HCT116 (cell line): ENCODE measurements around the gene MRPL37. TPM values are rescaled to one million over a fixed set of nuclear protein-coding genes. Genes with fewer than 3 reads are reported as not detected.

ENCODE experiments used
- ATAC-seq: fragments of 200-7000 bp; cut with Tn5 transposase; 2 replicates; pipeline ENCODE4 v1.9.1; 2020; ENCODE audit warnings: mild to moderate bottlenecking, moderate library complexity
- BruUV-seq: library from RNA; stranded (reverse); fragments of 400-500 nt; replicated peaks from 2 replicates; lab custom pipeline; 2021; lab: Mats Ljungman, UMichigan
- CTCF ChIA-PET: fragments of 300-600 bp; sonication (Branson Sonifier 250); formaldehyde crosslinking; loops from one replicate; lab custom pipeline; 2021; ENCODE audit warnings: antibody characterized with exemption; lab: Charles Lee
- POLR2A ChIA-PET: fragments of 300-600, 350-600 bp; sonication (Branson Sonifier 250); formaldehyde crosslinking; loops from one replicate; lab custom pipeline; 2021; ENCODE audit warnings: antibody characterized with exemption; lab: Charles Lee
- RAD21 ChIA-PET, 2 experiments: fragments of 300-600 bp; sonication (Branson Sonifier 250); formaldehyde crosslinking; loops; one replicate each; lab custom pipeline; 2023; ENCODE audit warnings: low total read pairs in 2 of 2; ENCODE audit not compliant: uncharacterized antibody in 2 of 2, unreplicated experiment in 2 of 2, low non-redundant PET in 1 of 2; lab: Charles Lee
- DNase-seq: peaks from one replicate; pipeline ENCODE4 v3.0.0-alpha.2; 2010; ENCODE audit warnings: low read depth, low spot score
- H2AFZ ChIP-seq: fragments of 200-600 bp; shearing (Covaris generic), sonication (generic); 2 replicates; pipeline ENCODE4 v1.6.1; 2017; ENCODE audit warnings: low read depth, mixed run types, mixed read lengths, antibody characterized with exemption, low read length; ENCODE audit not compliant: poor library complexity, severe bottlenecking
- H3K27ac ChIP-seq: 2 replicates; pipeline ENCODE4 v1.5.1; 2012; ENCODE audit warnings: low read depth, low read length
- H3K27me3 ChIP-seq: fragments of 200-600 bp; sonication (generic); 2 replicates; pipeline ENCODE4 v1.6.1; 2016; ENCODE audit warnings: mixed run types, low read length, mixed read lengths; ENCODE audit not compliant: insufficient read depth
- H3K36me3 ChIP-seq, 2 experiments: fragments of 200-500 bp in 1 of 2; fragments of 200-600 bp in 1 of 2; sonication (Bioruptor generic) in 1 of 2; sonication (generic) in 1 of 2; 2 replicates each; pipeline versions ENCODE4 v1.5.1 to v1.6.1; 2014 to 2016; ENCODE audit warnings: low read length in 2 of 2, inconsistent platforms in 1 of 2, mixed read lengths in 1 of 2, mixed run types in 1 of 2; ENCODE audit not compliant: insufficient read depth in 2 of 2, control insufficient read depth in 1 of 2
- H3K4me1 ChIP-seq, 2 experiments: fragments of 200-600 bp in 1 of 2; sonication (generic) in 1 of 2; 2 replicates each; pipeline versions ENCODE4 v1.5.1 to v1.6.1; 2012 to 2017; ENCODE audit warnings: low read length in 2 of 2, inconsistent platforms in 1 of 2, mild to moderate bottlenecking in 1 of 2, mixed read lengths in 1 of 2, mixed run types in 1 of 2, moderate library complexity in 1 of 2; ENCODE audit not compliant: insufficient read depth in 2 of 2, control insufficient read depth in 1 of 2
- H3K4me2 ChIP-seq: fragments of 200-600 bp; sonication (generic); 2 replicates; pipeline ENCODE4 v1.6.1; 2017; ENCODE audit warnings: mixed run types, low read length, mixed read lengths
- H3K4me3 ChIP-seq, 2 experiments: fragments of 200-600 bp in 1 of 2; sonication (generic) in 1 of 2; replicated peaks in 1 of 2; 2 replicates each; pipeline ENCODE4 v1.5.1; 2011 to 2016; ENCODE audit warnings: low read length in 2 of 2, control low read depth in 1 of 2, low read depth in 1 of 2, mild to moderate bottlenecking in 1 of 2, mixed read lengths in 1 of 2, mixed run types in 1 of 2
- H3K79me2 ChIP-seq: fragments of 200-600 bp; sonication (generic); 2 replicates; pipeline ENCODE4 v1.6.1; 2017; ENCODE audit warnings: mild to moderate bottlenecking, mixed run types, low read length, moderate library complexity, mixed read lengths; ENCODE audit not compliant: insufficient read depth
- H3K9ac ChIP-seq: fragments of 200-600 bp; sonication (generic); 2 replicates; pipeline ENCODE4 v1.6.1; 2016; ENCODE audit warnings: low read length, mixed read lengths
- H3K9me2 ChIP-seq: fragments of 200-600 bp; sonication (generic), shearing (Covaris generic); 2 replicates; pipeline ENCODE4 v1.6.1; 2017; ENCODE audit warnings: mixed run types, mild to moderate bottlenecking, moderate library complexity; ENCODE audit not compliant: insufficient read depth
- H3K9me3 ChIP-seq, 2 experiments: fragments of 200-500 bp in 1 of 2; fragments of 200-600 bp in 1 of 2; sonication (Bioruptor generic) in 1 of 2; sonication (generic) in 1 of 2; 2 replicates each; pipeline ENCODE4 v1.6.1; 2014 to 2017; ENCODE audit warnings: low read length in 2 of 2, mixed read lengths in 2 of 2, inconsistent platforms in 1 of 2, low read depth in 1 of 2, mild to moderate bottlenecking in 1 of 2, mixed run types in 1 of 2, moderate library complexity in 1 of 2; ENCODE audit not compliant: control insufficient read depth in 1 of 2, insufficient read depth in 1 of 2
- H4K20me1 ChIP-seq: fragments of 200-600 bp; sonication (generic), shearing (Covaris generic); 2 replicates; pipeline ENCODE4 v1.6.1; 2017; ENCODE audit warnings: mixed run types, mild to moderate bottlenecking, moderate library complexity; ENCODE audit not compliant: insufficient read depth
- CBX3 ChIP-seq: IDR thresholded peaks from 2 replicates; pipeline ENCODE4 v1.6.1; 2012; ENCODE audit warnings: low read depth
- CEBPB ChIP-seq: IDR thresholded peaks from 2 replicates; pipeline ENCODE4 v1.6.1; 2012; ENCODE audit warnings: low read depth
- EGR1 ChIP-seq: IDR thresholded peaks from 2 replicates; pipeline ENCODE4 v1.6.1; 2012; ENCODE audit warnings: low read depth
- ELF1 ChIP-seq: IDR thresholded peaks from 2 replicates; pipeline ENCODE4 v1.6.1; 2012; ENCODE audit warnings: low read depth, borderline replicate concordance
- EZH2 ChIP-seq: fragments of 200-600 bp; sonication (generic); IDR thresholded peaks from 2 replicates; pipeline ENCODE4 v1.6.1; 2017; ENCODE audit warnings: antibody characterized with exemption, mixed run types
- FOSL1 ChIP-seq: IDR thresholded peaks from 2 replicates; pipeline ENCODE4 v1.6.1; 2012; ENCODE audit warnings: low read depth
- JUND ChIP-seq: IDR thresholded peaks from 2 replicates; pipeline ENCODE4 v1.6.1; 2012
- POLR2A ChIP-seq: IDR thresholded peaks from 2 replicates; pipeline ENCODE4 v1.7.0; 2011; ENCODE audit warnings: borderline replicate concordance; ENCODE audit not compliant: insufficient read depth, insufficient read length; ENCODE audit errors: extremely low read depth
- POLR2AphosphoS5 ChIP-seq: IDR thresholded peaks from 2 replicates; pipeline ENCODE4 v1.6.1; 2011; ENCODE audit warnings: mild to moderate bottlenecking, low read depth, low read length, moderate library complexity
- SIN3A ChIP-seq: IDR thresholded peaks from 2 replicates; pipeline ENCODE4 v1.6.1; 2012; ENCODE audit warnings: low read depth
- YY1 ChIP-seq: IDR thresholded peaks from 2 replicates; pipeline ENCODE4 v1.6.1; 2011; ENCODE audit warnings: low read length, low read depth, moderate library complexity, mild to moderate bottlenecking; ENCODE audit not compliant: insufficient replicate concordance; ENCODE audit errors: extremely low read depth
- ZFX ChIP-seq: fragments of 450-650 bp; IDR thresholded peaks from 2 replicates; pipeline ENCODE4 v1.6.1; 2017
- ZNF274 ChIP-seq: fragments of 200-500 bp; sonication (Bioruptor generic); IDR thresholded peaks from 2 replicates; pipeline ENCODE4 v1.6.1; 2014; ENCODE audit warnings: mild to moderate bottlenecking, low read depth, low read length, inconsistent platforms
- intact Hi-C: fragments of 100-400 bp; cut with micrococcal nuclease; formaldehyde crosslinking; loops from 2 replicates; pipeline ENCODE4 v1.10.0; 2022
- total RNA-seq: library from RNA; stranded (reverse); gene quantifications from one replicate; pipeline ENCODE4 v1.2.1, GENCODE V29; 2021; ENCODE audit not compliant: unreplicated experiment
- TF ChIP-seq, protein P1 (sequence below): IDR thresholded peaks from 2 replicates; pipeline ENCODE4 v1.6.1; 2012; ENCODE audit warnings: low read depth
- TF ChIP-seq, protein P2 (sequence below): IDR thresholded peaks from 2 replicates; pipeline ENCODE4 v1.6.1; 2012
- TF ChIP-seq, protein P3 (sequence below): IDR thresholded peaks from 2 replicates; pipeline ENCODE4 v1.6.1; 2011; ENCODE audit warnings: mild to moderate bottlenecking, low read length, moderate library complexity; ENCODE audit not compliant: insufficient replicate concordance; ENCODE audit errors: extremely low read depth
- TF ChIP-seq, protein P4 (sequence below): IDR thresholded peaks from 2 replicates; pipeline ENCODE4 v1.6.1; 2012

Gene MRPL37
- total RNA-seq, 1 experiment from 2014 or later: 132 TPM

DNA sequence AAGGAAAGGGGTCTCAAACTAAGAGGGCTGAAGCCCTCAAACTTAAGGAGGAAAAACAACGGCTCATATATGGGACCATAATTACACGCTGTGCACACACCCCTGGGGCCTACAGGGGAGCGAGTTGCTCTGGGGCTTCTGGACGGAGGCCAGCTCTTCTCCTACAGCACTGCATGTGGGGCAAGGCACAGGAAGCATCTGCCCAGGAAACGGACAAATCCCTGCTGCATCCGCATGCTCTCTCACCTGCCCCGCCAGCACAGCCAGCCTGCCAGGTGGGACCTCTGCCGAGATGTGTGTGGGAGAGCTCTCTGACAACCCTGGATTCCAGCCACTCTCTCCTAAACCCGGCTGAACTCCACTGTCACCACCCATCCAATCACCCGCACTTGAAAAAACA is 54.1 kb downstream of the MRPL37 start:
- no peak for ATAC-seq

More for the DNA sequence above, 54.1 kb downstream of the MRPL37 start:
- TF ChIP-seq POLR2A (no peak), ZFX (no peak), EZH2 (no peak), ELF1 (no peak), CEBPB (no peak), FOSL1 (no peak), CBX3 (no peak), SIN3A (no peak), YY1 (no peak), EGR1 (no peak), ZNF274 (no peak), JUND (no peak), POLR2AphosphoS5 (no peak)
- TF ChIP-seq, protein P1, sequence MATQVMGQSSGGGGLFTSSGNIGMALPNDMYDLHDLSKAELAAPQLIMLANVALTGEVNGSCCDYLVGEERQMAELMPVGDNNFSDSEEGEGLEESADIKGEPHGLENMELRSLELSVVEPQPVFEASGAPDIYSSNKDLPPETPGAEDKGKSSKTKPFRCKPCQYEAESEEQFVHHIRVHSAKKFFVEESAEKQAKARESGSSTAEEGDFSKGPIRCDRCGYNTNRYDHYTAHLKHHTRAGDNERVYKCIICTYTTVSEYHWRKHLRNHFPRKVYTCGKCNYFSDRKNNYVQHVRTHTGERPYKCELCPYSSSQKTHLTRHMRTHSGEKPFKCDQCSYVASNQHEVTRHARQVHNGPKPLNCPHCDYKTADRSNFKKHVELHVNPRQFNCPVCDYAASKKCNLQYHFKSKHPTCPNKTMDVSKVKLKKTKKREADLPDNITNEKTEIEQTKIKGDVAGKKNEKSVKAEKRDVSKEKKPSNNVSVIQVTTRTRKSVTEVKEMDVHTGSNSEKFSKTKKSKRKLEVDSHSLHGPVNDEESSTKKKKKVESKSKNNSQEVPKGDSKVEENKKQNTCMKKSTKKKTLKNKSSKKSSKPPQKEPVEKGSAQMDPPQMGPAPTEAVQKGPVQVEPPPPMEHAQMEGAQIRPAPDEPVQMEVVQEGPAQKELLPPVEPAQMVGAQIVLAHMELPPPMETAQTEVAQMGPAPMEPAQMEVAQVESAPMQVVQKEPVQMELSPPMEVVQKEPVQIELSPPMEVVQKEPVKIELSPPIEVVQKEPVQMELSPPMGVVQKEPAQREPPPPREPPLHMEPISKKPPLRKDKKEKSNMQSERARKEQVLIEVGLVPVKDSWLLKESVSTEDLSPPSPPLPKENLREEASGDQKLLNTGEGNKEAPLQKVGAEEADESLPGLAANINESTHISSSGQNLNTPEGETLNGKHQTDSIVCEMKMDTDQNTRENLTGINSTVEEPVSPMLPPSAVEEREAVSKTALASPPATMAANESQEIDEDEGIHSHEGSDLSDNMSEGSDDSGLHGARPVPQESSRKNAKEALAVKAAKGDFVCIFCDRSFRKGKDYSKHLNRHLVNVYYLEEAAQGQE: no peak
- TF ChIP-seq, protein P2, sequence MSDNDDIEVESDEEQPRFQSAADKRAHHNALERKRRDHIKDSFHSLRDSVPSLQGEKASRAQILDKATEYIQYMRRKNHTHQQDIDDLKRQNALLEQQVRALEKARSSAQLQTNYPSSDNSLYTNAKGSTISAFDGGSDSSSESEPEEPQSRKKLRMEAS: no peak
- TF ChIP-seq, protein P3, sequence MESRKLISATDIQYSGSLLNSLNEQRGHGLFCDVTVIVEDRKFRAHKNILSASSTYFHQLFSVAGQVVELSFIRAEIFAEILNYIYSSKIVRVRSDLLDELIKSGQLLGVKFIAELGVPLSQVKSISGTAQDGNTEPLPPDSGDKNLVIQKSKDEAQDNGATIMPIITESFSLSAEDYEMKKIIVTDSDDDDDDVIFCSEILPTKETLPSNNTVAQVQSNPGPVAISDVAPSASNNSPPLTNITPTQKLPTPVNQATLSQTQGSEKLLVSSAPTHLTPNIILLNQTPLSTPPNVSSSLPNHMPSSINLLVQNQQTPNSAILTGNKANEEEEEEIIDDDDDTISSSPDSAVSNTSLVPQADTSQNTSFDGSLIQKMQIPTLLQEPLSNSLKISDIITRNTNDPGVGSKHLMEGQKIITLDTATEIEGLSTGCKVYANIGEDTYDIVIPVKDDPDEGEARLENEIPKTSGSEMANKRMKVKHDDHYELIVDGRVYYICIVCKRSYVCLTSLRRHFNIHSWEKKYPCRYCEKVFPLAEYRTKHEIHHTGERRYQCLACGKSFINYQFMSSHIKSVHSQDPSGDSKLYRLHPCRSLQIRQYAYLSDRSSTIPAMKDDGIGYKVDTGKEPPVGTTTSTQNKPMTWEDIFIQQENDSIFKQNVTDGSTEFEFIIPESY: no peak
- TF ChIP-seq, protein P4, sequence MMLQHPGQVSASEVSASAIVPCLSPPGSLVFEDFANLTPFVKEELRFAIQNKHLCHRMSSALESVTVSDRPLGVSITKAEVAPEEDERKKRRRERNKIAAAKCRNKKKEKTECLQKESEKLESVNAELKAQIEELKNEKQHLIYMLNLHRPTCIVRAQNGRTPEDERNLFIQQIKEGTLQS: no peak
- 0 out of 2 replicates have a peak overlapping the region, but pooled peaks have one; percentile 39 for H3K9ac ChIP-seq
- H3K9me2 ChIP-seq: no peaks in the 10 kb centered on the region
- H3K36me3 ChIP-seq: no peaks in the 10 kb centered on the region
- H2AFZ ChIP-seq: no peak overlapping the region
- DNase-seq: no peak
- no peaks in the 10 kb centered on the region for H3K79me2 ChIP-seq
- no peaks in the 10 kb centered on the region for H3K27me3 ChIP-seq
- peak overlapping the region; percentile 70 for H3K4me2 ChIP-seq
- ChIA-PET RAD21 (no interaction called here), POLR2A (no interaction called here), CTCF (interaction anchor here (0.6 kb wide), 1 partner anchor 245 kb away, joined by 3 read pairs; no protein-coding TSS in a partner anchor)
- no peak overlapping the region for H3K27ac ChIP-seq
- H3K4me3 ChIP-seq: no peak overlapping the region
- no TSS peak for BruUV-seq
- peaks cover 28 to 45% of the 10 kb centered on the region in 2 experiments for H3K4me1 ChIP-seq
- no peaks in the 10 kb centered on the region for H3K9me3 ChIP-seq
- intact Hi-C loops: no loop called here
- no peaks in the 10 kb centered on the region for H4K20me1 ChIP-seq
